ENCODE data around the gene NUMBL.

Gene NUMBL

DNA sequence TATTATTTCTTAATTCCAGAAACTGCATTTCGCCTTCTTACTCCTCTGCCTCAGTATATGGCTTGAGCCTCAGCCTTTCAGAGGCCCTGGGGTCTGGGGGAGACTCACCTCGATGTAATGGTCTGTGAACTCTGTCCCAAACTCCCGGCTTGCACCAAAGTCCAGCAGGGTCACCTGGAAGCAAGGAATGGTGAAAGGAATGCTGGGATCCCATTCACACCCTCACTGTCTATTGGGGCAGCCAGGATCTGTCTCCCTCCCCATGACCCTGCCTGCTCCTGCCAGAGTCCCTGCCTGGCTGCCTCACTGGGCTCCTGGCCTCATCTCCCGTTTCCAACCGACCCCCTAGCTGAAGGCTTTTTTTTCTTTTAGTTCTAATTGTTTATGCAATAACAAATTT, 5.4 kb upstream of the NUMBL start:
- Histone ChIP-seq H3K36me3 (ENCODE audit: low read length) (no peaks in the 10 kb centered on the region), H3K9me2 (replicated peaks; ENCODE audit: insufficient read depth, low read length) (no peaks in the 10 kb centered on the region), H3K4me2 (ENCODE audit: low read depth, low read length, poor library complexity, severe bottlenecking) (no peak overlapping the region), H3F3A (ENCODE audit: insufficient read depth) (no peaks in the 10 kb centered on the region), H3K27ac (ENCODE audit: low read depth, low read length) (no peak overlapping the region), H3K4me3 (ENCODE audit: insufficient read depth, low read length, poor library complexity, severe bottlenecking) (no peak overlapping the region), H3K27me3 (ENCODE audit: low read length) (no peaks in the 10 kb centered on the region), H3K79me2 (ENCODE audit: insufficient read depth, low read length) (no peaks in the 10 kb centered on the region), H3K9me3 (ENCODE audit: insufficient read depth, low read length) (no peaks in the 10 kb centered on the region), H4K20me1 (ENCODE audit: low read depth, low read length) (no peaks in the 10 kb centered on the region), H2AFZ (ENCODE audit: low read depth, low read length, severe bottlenecking) (no peak overlapping the region), H3K9ac (ENCODE audit: low read length) (no peak overlapping the region)
- TF ChIP-seq, protein P1, sequence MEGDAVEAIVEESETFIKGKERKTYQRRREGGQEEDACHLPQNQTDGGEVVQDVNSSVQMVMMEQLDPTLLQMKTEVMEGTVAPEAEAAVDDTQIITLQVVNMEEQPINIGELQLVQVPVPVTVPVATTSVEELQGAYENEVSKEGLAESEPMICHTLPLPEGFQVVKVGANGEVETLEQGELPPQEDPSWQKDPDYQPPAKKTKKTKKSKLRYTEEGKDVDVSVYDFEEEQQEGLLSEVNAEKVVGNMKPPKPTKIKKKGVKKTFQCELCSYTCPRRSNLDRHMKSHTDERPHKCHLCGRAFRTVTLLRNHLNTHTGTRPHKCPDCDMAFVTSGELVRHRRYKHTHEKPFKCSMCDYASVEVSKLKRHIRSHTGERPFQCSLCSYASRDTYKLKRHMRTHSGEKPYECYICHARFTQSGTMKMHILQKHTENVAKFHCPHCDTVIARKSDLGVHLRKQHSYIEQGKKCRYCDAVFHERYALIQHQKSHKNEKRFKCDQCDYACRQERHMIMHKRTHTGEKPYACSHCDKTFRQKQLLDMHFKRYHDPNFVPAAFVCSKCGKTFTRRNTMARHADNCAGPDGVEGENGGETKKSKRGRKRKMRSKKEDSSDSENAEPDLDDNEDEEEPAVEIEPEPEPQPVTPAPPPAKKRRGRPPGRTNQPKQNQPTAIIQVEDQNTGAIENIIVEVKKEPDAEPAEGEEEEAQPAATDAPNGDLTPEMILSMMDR (IDR thresholded peaks at IDR 0.05; ENCODE audit: insufficient read depth, low read length, poor library complexity, severe bottlenecking) = no peak
- TF ChIP-seq EZH2phosphoT487 (conservative IDR thresholded peaks at IDR 0.05; ENCODE audit: low read length) = no peak

- Histone ChIP-seq H3K27ac (ENCODE audit: low read depth, low read length) (no peak overlapping the region), H3K9me2 (replicated peaks; ENCODE audit: insufficient read depth, low read length) (no peaks in the 10 kb centered on the region)
Measured at GRCh38 chr19:40693896-40694295, 3.4 kb upstream of the NUMBL start.

GRCh38 chr19:40693150-40693788, 2.8 kb upstream of the NUMBL start:
- H3K9me3 ChIP-seq (ENCODE audit: insufficient read depth, low read length) = no peaks in the 10 kb centered on the region
- no peaks in the 10 kb centered on the region for H3K9me2 ChIP-seq (replicated peaks; ENCODE audit: insufficient read depth, low read length)
- no peaks in the 10 kb centered on the region for H4K20me1 ChIP-seq (ENCODE audit: low read depth, low read length)
- H3F3A ChIP-seq (ENCODE audit: insufficient read depth) = no peaks in the 10 kb centered on the region
- no peaks in the 10 kb centered on the region for H3K79me2 ChIP-seq (ENCODE audit: insufficient read depth, low read length)
- TF ChIP-seq EZH2phosphoT487 (conservative IDR thresholded peaks at IDR 0.05; ENCODE audit: low read length) = no peak
- TF ChIP-seq, protein P1 (IDR thresholded peaks at IDR 0.05; ENCODE audit: insufficient read depth, low read length, poor library complexity, severe bottlenecking) = no peak
- no peak overlapping the region for H3K27ac ChIP-seq (ENCODE audit: low read depth, low read length)
- H3K9ac ChIP-seq (ENCODE audit: low read length) = no peak overlapping the region
- H3K27me3 ChIP-seq (ENCODE audit: low read length) = no peaks in the 10 kb centered on the region
- H3K4me2 ChIP-seq (ENCODE audit: low read depth, low read length, poor library complexity, severe bottlenecking) = no peak overlapping the region
- H3K4me3 ChIP-seq (ENCODE audit: insufficient read depth, low read length, poor library complexity, severe bottlenecking) = no peak overlapping the region
- no peak overlapping the region for H2AFZ ChIP-seq (ENCODE audit: low read depth, low read length, severe bottlenecking)
- H3K36me3 ChIP-seq (ENCODE audit: low read length) = no peaks in the 10 kb centered on the region

More at GRCh38 chr19:40693896-40694295, 3.4 kb upstream of the NUMBL start:
- no peak overlapping the region for H3K4me3 ChIP-seq (ENCODE audit: insufficient read depth, low read length, poor library complexity, severe bottlenecking)
- H3K4me2 ChIP-seq (ENCODE audit: low read depth, low read length, poor library complexity, severe bottlenecking) = no peak overlapping the region
- H3K27me3 ChIP-seq (ENCODE audit: low read length) = no peaks in the 10 kb centered on the region
- no peak overlapping the region for H3K9ac ChIP-seq (ENCODE audit: low read length)
- no peak for TF ChIP-seq EZH2phosphoT487 (conservative IDR thresholded peaks at IDR 0.05; ENCODE audit: low read length)
- TF ChIP-seq, protein P1 (IDR thresholded peaks at IDR 0.05; ENCODE audit: insufficient read depth, low read length, poor library complexity, severe bottlenecking) = no peak
- no peaks in the 10 kb centered on the region for H3K79me2 ChIP-seq (ENCODE audit: insufficient read depth, low read length)
- H3K36me3 ChIP-seq (ENCODE audit: low read length) = no peaks in the 10 kb centered on the region
- no peaks in the 10 kb centered on the region for H4K20me1 ChIP-seq (ENCODE audit: low read depth, low read length)
- no peaks in the 10 kb centered on the region for H3F3A ChIP-seq (ENCODE audit: insufficient read depth)
- no peak overlapping the region for H2AFZ ChIP-seq (ENCODE audit: low read depth, low read length, severe bottlenecking)
- H3K9me3 ChIP-seq (ENCODE audit: insufficient read depth, low read length) = no peaks in the 10 kb centered on the region

Measured in SU-DHL-6 (cell line).